AG09319 (cell line): Measurements from ENCODE around the gene PITPNC1.
A peak's percentile ranks its signal among the peaks of the same experiment; 100 is the strongest.

Experiments used
- DNase-seq: peaks from one replicate; pipeline ENCODE4 v3.0.0-alpha.2; 2010; ENCODE audit warnings: low read depth; ENCODE audit errors: extremely low read depth
- TF ChIP-seq, protein P1 (sequence below): IDR thresholded peaks from 2 replicates; pipeline ENCODE4 v1.5.1; 2011; ENCODE audit warnings: low read depth, mild to moderate bottlenecking, inconsistent platforms, low read length, moderate library complexity

PITPNC1 gene

DNA sequence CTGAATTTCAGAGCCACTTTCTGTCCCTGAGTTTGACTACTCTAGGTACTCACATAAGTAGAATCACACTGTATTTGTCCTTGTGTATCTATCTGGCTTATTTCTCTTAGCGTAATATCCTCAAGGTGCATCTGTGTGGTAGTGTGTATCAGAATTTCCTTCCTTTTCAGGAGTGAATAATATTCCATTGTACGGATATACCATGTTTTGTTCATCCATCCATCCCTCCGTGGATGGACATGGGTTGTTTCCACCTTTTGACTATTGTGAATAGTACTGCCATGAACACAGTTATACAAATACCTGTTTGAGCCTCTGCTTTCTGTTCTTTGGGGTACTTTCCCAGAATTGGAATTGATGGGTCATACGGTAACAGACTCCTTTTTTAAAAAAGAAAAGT is 111.7 kb downstream of the PITPNC1 start:
- TF ChIP-seq, protein P1, sequence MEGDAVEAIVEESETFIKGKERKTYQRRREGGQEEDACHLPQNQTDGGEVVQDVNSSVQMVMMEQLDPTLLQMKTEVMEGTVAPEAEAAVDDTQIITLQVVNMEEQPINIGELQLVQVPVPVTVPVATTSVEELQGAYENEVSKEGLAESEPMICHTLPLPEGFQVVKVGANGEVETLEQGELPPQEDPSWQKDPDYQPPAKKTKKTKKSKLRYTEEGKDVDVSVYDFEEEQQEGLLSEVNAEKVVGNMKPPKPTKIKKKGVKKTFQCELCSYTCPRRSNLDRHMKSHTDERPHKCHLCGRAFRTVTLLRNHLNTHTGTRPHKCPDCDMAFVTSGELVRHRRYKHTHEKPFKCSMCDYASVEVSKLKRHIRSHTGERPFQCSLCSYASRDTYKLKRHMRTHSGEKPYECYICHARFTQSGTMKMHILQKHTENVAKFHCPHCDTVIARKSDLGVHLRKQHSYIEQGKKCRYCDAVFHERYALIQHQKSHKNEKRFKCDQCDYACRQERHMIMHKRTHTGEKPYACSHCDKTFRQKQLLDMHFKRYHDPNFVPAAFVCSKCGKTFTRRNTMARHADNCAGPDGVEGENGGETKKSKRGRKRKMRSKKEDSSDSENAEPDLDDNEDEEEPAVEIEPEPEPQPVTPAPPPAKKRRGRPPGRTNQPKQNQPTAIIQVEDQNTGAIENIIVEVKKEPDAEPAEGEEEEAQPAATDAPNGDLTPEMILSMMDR, result no peak
- no peak for DNase-seq

DNA sequence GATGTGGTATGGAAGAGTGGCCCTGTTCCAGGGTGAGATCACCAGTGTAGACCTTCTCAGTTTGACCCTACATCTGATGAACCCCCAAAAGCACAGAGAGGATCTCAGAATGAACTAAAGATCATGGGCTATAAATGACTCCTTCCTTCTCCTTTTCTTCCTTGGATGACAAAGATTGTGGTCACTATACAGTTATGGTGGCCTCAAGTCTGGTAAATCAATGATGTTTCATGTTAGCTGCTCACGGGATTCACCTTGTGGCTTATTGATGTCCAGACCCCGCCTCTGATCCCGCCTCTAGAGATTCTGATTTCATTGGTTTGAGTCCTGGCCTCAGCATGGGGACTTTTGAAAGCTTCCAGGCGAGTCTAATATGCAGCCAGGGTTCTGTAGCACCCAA is 112.2 kb downstream of the PITPNC1 start:
- DNase-seq, result no peak
- TF ChIP-seq, protein P1, result no peak

DNA sequence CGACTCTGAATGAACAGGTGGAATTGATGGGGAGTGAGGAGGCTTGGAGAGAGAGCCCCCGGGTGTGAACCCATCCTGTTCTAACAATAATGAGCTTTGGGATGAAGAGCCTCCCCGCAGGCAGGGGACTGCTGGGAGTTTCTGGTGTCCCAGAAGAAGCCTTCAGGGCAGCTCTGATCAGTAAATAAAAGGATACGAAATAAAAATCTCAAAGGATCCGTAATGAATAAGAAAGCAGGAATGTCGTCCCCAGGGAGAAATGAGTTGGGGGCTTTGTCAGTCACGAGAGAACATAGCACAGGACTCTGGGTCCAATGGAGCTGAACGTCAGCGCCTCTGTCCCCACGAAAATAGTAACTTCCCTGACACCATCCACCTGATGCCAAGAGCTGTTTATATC is 113.4 kb downstream of the PITPNC1 start:
- no peak for DNase-seq
- TF ChIP-seq, protein P1, result no peak

DNA sequence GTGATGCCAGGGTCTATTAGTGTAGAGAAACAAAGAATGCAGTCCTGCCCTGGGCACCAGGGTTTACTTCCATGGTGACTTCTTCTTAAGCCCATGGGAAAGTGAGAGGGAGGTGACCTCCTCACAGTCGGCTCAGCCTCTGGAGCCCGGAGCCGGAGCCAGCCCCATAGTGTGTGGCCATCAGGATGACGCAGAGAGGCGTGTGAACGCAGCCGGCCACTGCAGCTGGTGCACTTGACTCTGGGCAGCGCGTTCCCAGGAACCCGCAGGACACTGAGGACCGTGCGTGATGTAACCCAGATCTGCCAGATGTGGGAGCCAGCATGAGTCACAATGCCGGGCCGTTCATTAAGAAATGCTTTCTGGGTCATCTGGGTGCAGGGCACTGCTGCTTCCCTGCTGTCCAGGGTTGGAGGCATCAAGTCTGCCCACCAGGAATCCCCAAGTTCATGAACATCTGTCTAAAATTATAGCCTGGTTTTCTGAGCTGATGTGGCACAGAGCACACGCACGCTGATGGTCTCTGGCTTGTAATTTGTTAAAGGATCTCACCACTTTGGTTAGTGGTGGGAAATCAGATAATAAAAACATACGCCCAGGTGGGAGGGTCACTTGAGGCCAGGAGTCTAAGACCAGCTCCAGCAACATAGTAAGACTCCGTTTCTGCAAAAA is 114.1 kb downstream of the PITPNC1 start:
- peak; percentile 99 for DNase-seq
- TF ChIP-seq, protein P1, result no peak

DNA sequence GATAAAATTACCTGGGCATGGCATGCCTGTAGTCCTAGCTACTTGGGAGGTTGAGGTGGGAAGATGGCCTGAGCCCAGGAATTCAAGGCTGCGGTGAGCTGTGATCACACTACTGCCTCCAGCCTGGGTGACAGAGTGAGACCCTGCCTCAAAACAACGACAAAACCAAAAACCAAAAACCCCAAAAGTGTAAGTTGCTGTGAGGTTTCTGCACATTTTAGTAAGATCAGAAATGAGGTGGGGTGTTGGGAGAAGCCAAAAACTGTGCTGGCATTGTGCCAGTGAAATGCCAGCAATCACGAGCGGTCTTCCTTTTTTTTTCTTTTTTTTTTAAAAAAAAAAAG is 114.6 kb downstream of the PITPNC1 start:
- TF ChIP-seq, protein P1, result no peak
- DNase-seq, result no peak

DNA sequence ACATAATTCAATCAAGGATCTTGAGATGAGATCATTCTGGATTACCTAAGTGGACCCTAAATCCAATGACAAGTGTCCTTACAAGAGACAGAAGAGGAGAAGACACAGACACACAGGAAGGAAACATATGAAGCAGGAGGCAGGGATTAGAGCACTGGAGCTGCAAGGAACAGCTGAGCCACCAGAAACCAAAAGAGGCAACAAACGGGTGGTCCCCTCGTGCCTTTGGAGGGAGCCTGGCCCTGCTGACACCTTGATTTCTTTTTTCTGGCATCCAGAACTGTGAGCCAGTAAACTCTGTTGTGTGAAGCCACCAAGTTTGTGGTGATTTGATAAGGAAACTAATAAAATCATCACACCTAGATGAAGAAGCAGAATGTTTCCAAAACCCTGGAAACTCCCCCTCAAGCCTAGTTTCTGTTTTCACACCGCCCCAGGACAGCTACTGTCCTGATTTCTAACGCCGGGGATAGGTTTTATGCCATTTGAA is 115.2 kb downstream of the PITPNC1 start:
- TF ChIP-seq, protein P1, result no peak

DNA sequence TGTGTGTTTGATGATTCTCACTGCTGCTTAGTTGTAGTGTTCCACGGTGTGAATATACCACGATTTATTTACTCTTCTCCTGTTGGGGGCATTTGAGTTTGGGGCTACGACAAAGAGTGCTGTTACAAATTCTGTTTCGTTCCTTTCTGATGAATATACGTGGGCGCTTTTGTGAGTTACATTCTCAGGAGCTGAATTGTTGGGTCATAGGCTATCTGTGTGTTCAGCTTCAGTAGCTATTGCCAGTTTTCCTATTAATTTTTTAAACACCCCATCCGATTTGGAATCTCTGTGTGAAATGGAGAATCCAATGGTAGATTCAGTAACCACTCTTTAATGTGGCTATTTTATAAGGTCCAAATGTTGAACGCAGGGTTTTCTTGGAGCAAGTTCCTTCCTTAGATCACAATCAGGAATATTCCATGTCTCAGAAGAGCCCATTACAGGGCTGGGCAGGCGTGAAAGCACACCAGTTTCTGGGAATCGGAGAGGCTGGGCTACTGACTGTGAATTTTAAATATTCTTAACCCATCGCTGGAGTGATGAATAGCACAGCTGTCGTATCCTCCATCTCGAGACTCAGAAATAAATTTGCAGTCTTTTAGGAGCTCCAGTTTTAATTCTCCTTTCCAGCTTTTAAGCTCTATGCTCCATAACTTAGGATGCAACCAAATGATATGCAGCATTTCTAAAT is 115.9 kb downstream of the PITPNC1 start:
- no peak for DNase-seq
- TF ChIP-seq, protein P1, result no peak

More for the DNA sequence above, 115.2 kb downstream of the PITPNC1 start:
- DNase-seq, result no peak
